Astrocyte of the hippocampus (primary cell): Measurements from ENCODE around the gene CELA3A.
"Not testable (repeated sequence)": the region's sequence is repeated elsewhere in the genome, so short reads cannot be mapped to it uniquely, and the experiment has no call there.

Experiments
- DNase-seq: peaks from one replicate; pipeline ENCODE4 v3.0.0; 2011; ENCODE audit warnings: low read depth, low spot score

CELA3A gene

GRCh38 chr1:21981253-21981652 lies 20.2 kb upstream of the CELA3A start:
- not testable (repeated sequence) for DNase-seq

GRCh38 chr1:21982122-21982521 lies 19.3 kb upstream of the CELA3A start:
- DNase-seq, result not testable (repeated sequence)

- DNase-seq, result not testable (repeated sequence)
These were observed 17.9 kb upstream of the CELA3A start for GRCh38 chr1:21983539-21983938.

- not testable (repeated sequence) for DNase-seq
These were observed 15.6 kb upstream of the CELA3A start for GRCh38 chr1:21985893-21986292.

- DNase-seq, result not testable (repeated sequence)
These were observed 15.1 kb upstream of the CELA3A start for GRCh38 chr1:21986386-21986785.

GRCh38 chr1:21989672-21990393 lies 11.6 kb upstream of the CELA3A start:
- not testable (repeated sequence) for DNase-seq

GRCh38 chr1:21992186-21992585 lies 9.3 kb upstream of the CELA3A start:
- not testable (repeated sequence) for DNase-seq

- DNase-seq, result not testable (repeated sequence)
These were observed 6.7 kb upstream of the CELA3A start for GRCh38 chr1:21994716-21995115.

- not testable (repeated sequence) for DNase-seq
These were observed 4.8 kb upstream of the CELA3A start for GRCh38 chr1:21996663-21996970.

GRCh38 chr1:21997891-21998623 lies 3.4 kb upstream of the CELA3A start:
- not testable (repeated sequence) for DNase-seq

GRCh38 chr1:21998624-21999294 lies 2.7 kb upstream of the CELA3A start:
- not testable (repeated sequence) for DNase-seq

- DNase-seq, result not testable (repeated sequence)
These were observed 1.8 kb upstream of the CELA3A start for GRCh38 chr1:21999645-22000044.

GRCh38 chr1:22002461-22002860 lies 1.0 kb downstream of the CELA3A start:
- not testable (repeated sequence) for DNase-seq

- not testable (repeated sequence) for DNase-seq
These were observed 1.4 kb downstream of the CELA3A start for GRCh38 chr1:22002875-22003274.

GRCh38 chr1:22003959-22004358 lies 2.5 kb downstream of the CELA3A start:
- not testable (repeated sequence) for DNase-seq

GRCh38 chr1:22005261-22006149 lies 4.0 kb downstream of the CELA3A start:
- peak; percentile 31 for DNase-seq

GRCh38 chr1:22006736-22007135 lies 5.3 kb downstream of the CELA3A start:
- DNase-seq, result not testable (repeated sequence)

GRCh38 chr1:22007262-22007661 lies 5.8 kb downstream of the CELA3A start:
- not testable (repeated sequence) for DNase-seq

- DNase-seq, result not testable (repeated sequence)
These were observed 8.1 kb downstream of the CELA3A start for GRCh38 chr1:22009566-22009965.

GRCh38 chr1:22012752-22013151 lies 11.3 kb downstream of the CELA3A start:
- DNase-seq, result not testable (repeated sequence)

- DNase-seq, result not testable (repeated sequence)
These were observed 13.2 kb downstream of the CELA3A start for GRCh38 chr1:22014575-22015206.
